Activated CD8-positive, alpha-beta T cell treated with anti-CD3 and anti-CD28 coated beads for 36 hours (primary cell): ENCODE measurements around the gene TJP3. TPM values are rescaled to one million over a fixed set of nuclear protein-coding genes. Genes with fewer than 3 reads are reported as not detected.

Experiments
- ATAC-seq: fragments of 200-7000 bp; cut with Tn5 transposase; one replicate; pipeline ENCODE4 v1.10.0; 2021; ENCODE audit warnings: mild to moderate bottlenecking, moderate library complexity
- CTCF ChIA-PET: fragments of 350-600 bp; sonication (Branson Sonifier 250); formaldehyde crosslinking; loops from one replicate; lab custom pipeline; 2021; ENCODE audit warnings: antibody characterized with exemption; lab: Charles Lee
- POLR2A ChIA-PET: fragments of 350-600 bp; sonication (Branson Sonifier 250); formaldehyde crosslinking; loops from one replicate; lab custom pipeline; 2021; ENCODE audit warnings: antibody characterized with exemption; lab: Charles Lee
- DNase-seq: peaks from one replicate; pipeline ENCODE4 v3.0.0-alpha.2; 2020
- H3K27ac Mint-ChIP-seq: one replicate; pipeline ENCODE4 v1.8.0; 2021; ENCODE audit warnings: mild to moderate bottlenecking, mixed read lengths
- H3K27me3 Mint-ChIP-seq: one replicate; pipeline ENCODE4 v1.8.0; 2021; ENCODE audit warnings: mixed read lengths
- H3K36me3 Mint-ChIP-seq: one replicate; pipeline ENCODE4 v1.8.0; 2021; ENCODE audit warnings: low read depth, mixed read lengths
- H3K4me1 Mint-ChIP-seq: one replicate; pipeline ENCODE4 v1.8.0; 2021; ENCODE audit warnings: low read depth, mixed read lengths
- H3K4me3 Mint-ChIP-seq: one replicate; pipeline ENCODE4 v1.8.0; 2021; ENCODE audit warnings: mild to moderate bottlenecking, moderate library complexity, mixed read lengths
- H3K9me3 Mint-ChIP-seq: one replicate; pipeline ENCODE4 v1.8.0; 2021; ENCODE audit warnings: mixed read lengths
- intact Hi-C: fragments of 100-400 bp; cut with micrococcal nuclease; formaldehyde crosslinking; loops from one replicate; pipeline ENCODE4 v1.10.0; 2022
- total RNA-seq, 2 experiments: library from RNA; stranded (reverse); gene quantifications; one replicate each; pipeline ENCODE4 v1.2.3, GENCODE V29; 2021
- TF ChIP-seq, protein P1 (sequence below): fragments of 200-600 bp; IDR thresholded peaks from one replicate; pipeline ENCODE4 v1.8.0; 2022; ENCODE audit warnings: antibody characterized with exemption, mild to moderate bottlenecking

Gene TJP3
- total RNA-seq, 2 experiments from 2014 or later: 0.69 to 2.4 TPM

DNA sequence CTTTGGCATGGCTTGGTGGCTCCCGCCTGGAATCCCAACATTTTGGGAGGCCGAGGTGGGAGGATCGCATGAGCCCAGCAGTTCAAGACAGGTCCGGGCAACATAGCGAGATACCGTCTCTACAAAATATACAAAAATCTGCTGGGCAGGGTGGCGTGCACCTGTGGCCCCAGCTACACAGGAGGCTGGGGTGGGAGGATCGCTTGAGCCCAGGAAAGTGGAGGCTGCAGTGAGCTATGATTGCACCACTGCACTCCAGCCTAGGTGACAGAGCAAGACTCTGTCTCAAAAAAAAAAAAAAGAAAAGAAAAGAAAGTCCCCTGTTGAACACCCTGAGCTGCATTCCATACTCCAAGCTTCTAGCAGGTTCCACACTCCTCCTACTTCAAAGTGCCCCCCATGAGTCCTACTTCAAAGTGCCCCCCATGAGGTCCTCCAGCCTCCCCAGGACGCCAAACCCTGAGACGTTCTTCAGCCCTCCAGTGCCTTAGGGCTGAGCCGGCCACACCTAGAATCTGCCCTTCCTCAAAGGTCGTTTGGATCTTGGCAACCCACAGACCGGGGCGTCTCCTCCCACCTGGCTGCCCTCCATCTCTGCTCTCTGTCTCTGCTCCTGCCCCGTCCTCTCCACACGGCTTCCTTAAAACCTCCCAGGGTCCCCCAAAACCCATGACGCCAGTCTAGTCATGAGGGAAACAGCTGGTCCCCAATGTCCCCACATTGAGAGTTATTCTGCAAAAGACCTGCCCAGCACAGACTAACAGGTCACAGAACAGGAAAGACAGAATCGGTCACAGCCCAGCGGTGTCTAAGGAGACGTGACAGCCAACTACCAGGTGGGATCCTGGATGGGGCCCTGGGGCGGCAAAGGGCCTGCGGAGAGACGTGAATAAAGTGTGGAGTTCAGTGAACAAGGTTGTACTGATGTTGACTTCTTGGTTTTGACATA lies 4.8 kb downstream of the TJP3 start:
- TF ChIP-seq, protein P1, sequence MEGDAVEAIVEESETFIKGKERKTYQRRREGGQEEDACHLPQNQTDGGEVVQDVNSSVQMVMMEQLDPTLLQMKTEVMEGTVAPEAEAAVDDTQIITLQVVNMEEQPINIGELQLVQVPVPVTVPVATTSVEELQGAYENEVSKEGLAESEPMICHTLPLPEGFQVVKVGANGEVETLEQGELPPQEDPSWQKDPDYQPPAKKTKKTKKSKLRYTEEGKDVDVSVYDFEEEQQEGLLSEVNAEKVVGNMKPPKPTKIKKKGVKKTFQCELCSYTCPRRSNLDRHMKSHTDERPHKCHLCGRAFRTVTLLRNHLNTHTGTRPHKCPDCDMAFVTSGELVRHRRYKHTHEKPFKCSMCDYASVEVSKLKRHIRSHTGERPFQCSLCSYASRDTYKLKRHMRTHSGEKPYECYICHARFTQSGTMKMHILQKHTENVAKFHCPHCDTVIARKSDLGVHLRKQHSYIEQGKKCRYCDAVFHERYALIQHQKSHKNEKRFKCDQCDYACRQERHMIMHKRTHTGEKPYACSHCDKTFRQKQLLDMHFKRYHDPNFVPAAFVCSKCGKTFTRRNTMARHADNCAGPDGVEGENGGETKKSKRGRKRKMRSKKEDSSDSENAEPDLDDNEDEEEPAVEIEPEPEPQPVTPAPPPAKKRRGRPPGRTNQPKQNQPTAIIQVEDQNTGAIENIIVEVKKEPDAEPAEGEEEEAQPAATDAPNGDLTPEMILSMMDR: no peak
- Mint-ChIP-seq H3K4me3 (no peak overlapping the region), H3K9me3 (no peaks in the 10 kb centered on the region), H3K4me1 (peaks cover 4% of the 10 kb centered on the region), H3K36me3 (no peaks in the 10 kb centered on the region), H3K27ac (no peak overlapping the region), H3K27me3 (no peaks in the 10 kb centered on the region)
- DNase-seq (no peak), ATAC-seq (no peak)
- intact Hi-C loops: no loop called here
- ChIA-PET POLR2A (interaction anchor here (1.2 kb wide), 1 partner anchor 47 kb away, joined by 3 read pairs; no protein-coding TSS in a partner anchor), CTCF (no interaction called here)

DNA sequence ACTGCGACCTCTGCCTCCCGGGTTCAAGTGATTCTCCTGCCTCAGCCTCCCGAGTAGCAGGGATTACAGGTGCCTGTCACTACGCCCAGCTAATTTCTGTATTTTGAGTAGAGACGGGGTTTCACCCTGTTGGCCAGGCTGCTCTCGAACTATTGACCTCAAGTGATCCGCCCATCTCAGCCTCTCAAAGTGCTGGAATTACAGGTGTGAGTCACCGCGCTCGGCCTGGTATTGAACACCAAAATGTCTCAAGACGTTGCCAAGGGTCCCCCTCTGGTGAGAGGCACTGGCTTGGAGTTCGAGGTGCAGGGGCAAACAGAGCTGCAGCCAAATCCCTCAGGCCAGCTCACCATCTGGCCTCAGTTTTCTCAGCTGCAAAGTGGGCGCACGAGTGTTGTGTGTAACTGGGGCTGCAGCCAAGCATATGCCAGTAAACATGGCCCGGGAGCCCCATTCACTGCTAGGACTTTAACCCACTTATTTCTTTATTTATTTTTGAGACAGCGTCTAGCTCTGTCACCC lies 8.0 kb downstream of the TJP3 start:
- ChIA-PET POLR2A (no interaction called here), CTCF (no interaction called here)
- Mint-ChIP-seq H3K27me3 (peaks cover 4% of the 10 kb centered on the region), H3K4me1 (peaks cover 4% of the 10 kb centered on the region), H3K9me3 (no peaks in the 10 kb centered on the region), H3K27ac (no peak overlapping the region), H3K4me3 (no peak overlapping the region), H3K36me3 (no peaks in the 10 kb centered on the region)
- intact Hi-C loops: no loop called here
- ATAC-seq (no peak), DNase-seq (no peak)
- TF ChIP-seq, protein P1: no peak

DNA sequence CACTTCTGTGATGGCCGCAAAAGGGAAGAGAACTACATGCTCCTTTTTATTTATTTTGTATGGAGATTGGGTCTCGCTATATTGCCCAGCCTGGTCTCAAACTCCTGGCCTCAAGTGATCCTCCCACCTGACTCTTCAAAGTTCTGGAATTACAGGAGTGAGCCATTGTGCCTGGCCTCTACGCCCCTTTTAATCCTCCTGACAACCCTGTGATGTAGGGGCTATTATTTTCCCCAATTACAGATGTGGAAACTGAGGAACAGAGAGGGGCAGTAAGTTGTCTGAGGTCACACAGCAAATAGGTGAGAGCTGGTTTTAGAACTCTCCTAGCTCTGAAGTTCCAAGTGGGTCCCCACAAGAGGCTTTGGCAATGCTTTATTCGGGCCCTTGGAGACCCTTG lies 11.7 kb downstream of the TJP3 start:
- CTCF ChIA-PET: interaction anchor here (0.6 to 1.0 kb wide), 4 partner anchors 12 to 53 kb away, joined by 3 to 6 read pairs (median 3); partner anchors contain the start of gene TJP3

DNA sequence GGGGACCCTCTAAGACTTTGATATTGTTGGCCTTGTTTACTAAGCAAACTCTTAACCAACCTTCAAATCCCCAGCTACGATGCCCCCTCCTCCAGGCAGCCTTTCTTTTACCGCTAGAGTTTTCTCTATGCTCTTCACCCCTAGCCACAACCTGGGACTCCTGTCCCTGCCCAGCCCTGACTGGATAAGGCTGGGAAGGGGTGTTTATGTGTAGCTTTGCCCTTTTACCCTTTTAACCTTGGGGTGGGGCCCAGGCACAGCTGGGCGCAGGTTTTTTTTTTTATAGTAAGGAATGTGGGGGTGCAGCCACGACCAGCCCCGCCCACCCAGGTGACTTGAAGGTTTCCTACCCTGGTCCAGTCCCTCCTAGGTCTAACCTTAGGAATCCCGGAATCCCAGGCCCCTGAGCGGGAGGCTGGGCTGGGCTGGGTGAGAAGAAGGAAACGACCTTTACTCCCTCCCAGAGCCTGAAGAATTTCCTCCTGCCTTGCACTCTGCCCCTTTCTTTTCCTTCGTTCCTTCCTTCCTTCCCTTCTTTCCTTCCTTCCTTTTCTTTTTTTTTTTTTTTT lies 12.2 kb downstream of the TJP3 start:
- no peaks in the 10 kb centered on the region for H3K36me3 Mint-ChIP-seq
- no peak overlapping the region for H3K27ac Mint-ChIP-seq
- peaks cover 13% of the 10 kb centered on the region for H3K27me3 Mint-ChIP-seq
- H3K4me1 Mint-ChIP-seq: peaks cover 6% of the 10 kb centered on the region
- ATAC-seq (no peak), DNase-seq (no peak)
- ChIA-PET POLR2A (no interaction called here), CTCF (interaction anchor here (0.8 to 1.0 kb wide), 3 partner anchors 12 to 54 kb away, joined by 3 to 6 read pairs (median 3); partner anchors contain the start of gene TJP3)
- TF ChIP-seq, protein P1: no peak
- H3K4me3 Mint-ChIP-seq: no peak overlapping the region
- intact Hi-C loops: no loop called here
- H3K9me3 Mint-ChIP-seq: no peaks in the 10 kb centered on the region

More for the DNA sequence above, 11.7 kb downstream of the TJP3 start:
- Mint-ChIP-seq H3K36me3 (no peaks in the 10 kb centered on the region), H3K27ac (no peak overlapping the region), H3K4me1 (peaks cover 6% of the 10 kb centered on the region), H3K9me3 (no peaks in the 10 kb centered on the region), H3K27me3 (peaks cover 13% of the 10 kb centered on the region), H3K4me3 (no peak overlapping the region)
- TF ChIP-seq, protein P1: no peak
- intact Hi-C loops: no loop called here
- ATAC-seq (no peak), DNase-seq (no peak)
- POLR2A ChIA-PET: no interaction called here
